ENCODE measurements around the gene DPF3.
"Not testable (repeated sequence)": the region's sequence is repeated elsewhere in the genome, so short reads cannot be mapped to it uniquely, and the experiment has no call there.

Gene DPF3

GRCh38 chr14:72880820-72881219 lies 13.1 kb downstream of the DPF3 start:
- DNase-seq (ENCODE audit: low spot score), result no peak

GRCh38 chr14:72880164-72880563 lies 13.7 kb downstream of the DPF3 start:
- no peak for DNase-seq (ENCODE audit: low spot score)

DNA sequence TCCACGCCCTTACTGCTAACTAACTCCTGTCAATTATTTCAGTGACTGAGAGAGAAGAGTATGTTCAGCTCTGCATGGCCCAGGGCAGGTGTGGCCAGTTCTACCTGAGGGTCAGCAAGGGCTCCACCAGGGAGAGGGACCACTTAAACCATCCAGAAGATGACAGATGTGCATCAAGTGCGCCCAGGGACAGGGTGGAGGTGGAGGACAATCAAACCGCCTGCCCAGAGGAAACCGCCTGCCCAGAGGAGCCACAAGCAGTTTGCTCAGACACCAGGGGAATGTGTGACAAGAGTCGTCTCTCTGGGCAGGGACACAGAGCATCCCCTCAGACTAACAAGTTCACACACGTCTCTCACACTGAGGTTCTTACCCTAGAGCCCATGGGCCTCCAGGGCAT lies 14.5 kb downstream of the DPF3 start:
- DNase-seq (ENCODE audit: low spot score), result no peak

DNA sequence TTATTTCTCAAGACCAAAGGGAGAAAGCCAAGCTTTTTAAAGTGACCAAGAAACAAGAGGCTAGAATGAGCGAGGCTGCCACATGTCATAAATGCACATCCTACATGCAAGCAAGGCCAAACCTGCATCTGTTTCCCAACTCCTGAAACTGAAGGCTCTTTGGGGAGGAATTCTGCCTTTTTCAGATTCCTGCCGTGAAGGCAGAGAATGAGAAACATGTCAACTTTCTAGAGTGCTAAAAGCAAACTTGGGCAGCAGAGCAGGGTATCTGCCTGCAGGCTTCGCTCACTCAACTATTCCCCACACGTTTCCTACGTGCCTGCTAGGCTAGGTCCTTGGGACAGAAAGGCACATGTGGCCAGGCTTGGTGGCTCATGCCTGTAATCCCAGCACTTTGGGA lies 15.2 kb downstream of the DPF3 start:
- no peak for DNase-seq (ENCODE audit: low spot score)

- no peak for DNase-seq (ENCODE audit: low spot score)
Observed at GRCh38 chr14:72876710-72877063, 17.2 kb downstream of the DPF3 start.

GRCh38 chr14:72876005-72876709 lies 17.7 kb downstream of the DPF3 start:
- DNase-seq (ENCODE audit: low spot score), result no peak

GRCh38 chr14:72870878-72871277 lies 23.0 kb downstream of the DPF3 start:
- not testable (repeated sequence) for DNase-seq (ENCODE audit: low spot score)

- no peak for DNase-seq (ENCODE audit: low spot score)
Observed at GRCh38 chr14:72869407-72870329, 24.2 kb downstream of the DPF3 start.

- no peak for DNase-seq (ENCODE audit: low spot score)
Observed at GRCh38 chr14:72868500-72868899, 25.4 kb downstream of the DPF3 start.

GRCh38 chr14:72864712-72865365 lies 29.1 kb downstream of the DPF3 start:
- no peak for DNase-seq (ENCODE audit: low spot score)

DNA sequence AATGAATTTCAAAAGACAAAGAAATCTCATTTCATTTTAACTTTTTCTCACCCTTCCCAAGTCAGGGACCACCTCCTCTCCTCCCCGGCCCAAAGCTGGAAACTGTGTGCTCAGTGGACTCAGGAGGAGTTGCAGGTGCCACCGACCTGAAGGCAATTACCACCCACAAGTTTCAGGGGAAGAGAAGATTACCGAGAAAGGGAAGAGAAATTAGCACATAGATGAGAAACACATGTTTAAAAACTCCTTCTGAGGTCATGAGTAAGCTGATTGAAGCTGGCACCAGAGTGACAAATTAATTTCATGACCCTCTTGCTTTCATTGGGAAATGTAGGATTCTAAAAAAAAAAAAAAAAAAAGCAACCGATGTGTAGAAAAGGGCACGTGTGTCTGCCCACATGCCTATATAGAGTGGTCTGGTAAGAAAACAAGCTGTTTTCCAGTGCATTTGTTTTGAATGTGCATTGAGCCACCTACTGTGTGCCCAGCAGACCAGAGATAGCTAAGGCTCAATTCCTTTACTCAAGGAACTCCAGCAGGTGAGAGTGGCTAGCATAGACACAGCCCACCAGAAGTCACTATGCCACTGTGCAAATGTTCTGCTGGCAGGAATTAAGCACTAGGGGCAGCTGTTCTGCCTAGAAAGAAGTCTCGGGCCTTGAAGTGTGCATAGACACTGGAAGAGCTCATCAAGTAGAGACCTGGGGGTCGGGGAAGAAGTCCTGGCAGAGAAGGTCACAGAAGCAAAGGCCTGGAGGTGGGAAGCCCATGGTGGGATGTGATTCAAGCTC lies 30.5 kb downstream of the DPF3 start:
- no peak for DNase-seq (ENCODE audit: low spot score)

DNA sequence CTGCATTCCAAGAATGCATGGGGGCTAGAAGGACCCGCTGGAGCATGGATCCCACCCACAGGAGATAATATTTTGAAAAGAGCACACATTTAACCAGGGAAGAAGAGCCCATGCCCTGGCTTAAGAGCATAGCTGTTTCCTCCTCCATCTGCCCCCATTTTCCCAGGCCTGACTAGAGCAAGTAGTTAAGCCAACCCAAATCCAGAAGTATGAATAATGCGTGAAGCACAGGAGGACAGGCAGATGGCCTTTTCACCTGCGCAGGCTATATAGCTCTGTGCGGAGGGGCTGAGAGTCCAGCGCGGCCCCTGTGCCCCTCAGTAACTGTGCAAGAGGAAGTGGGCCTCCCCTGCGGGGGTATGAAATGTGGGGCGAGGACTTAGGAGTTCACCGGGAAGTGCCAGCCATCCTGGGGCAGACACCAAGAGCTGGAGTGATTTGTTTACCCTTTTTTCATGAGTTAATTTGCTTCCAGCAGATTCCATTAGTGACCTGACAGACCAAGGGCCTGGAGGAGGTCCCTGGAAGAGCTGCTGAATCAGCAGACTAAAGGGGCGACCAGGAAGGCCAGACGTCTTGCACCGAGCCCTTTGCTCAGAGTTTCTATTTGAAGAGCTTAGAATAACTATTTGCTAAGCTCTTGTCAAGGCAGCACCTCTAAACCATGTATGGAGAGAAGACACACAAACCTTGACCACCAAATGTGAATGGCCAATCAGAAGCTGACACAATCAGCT lies 37.2 kb downstream of the DPF3 start:
- DNase-seq (ENCODE audit: low spot score), result no peak

GRCh38 chr14:72855913-72856312 lies 38.0 kb downstream of the DPF3 start:
- DNase-seq (ENCODE audit: low spot score), result peak; percentile 31

- DNase-seq (ENCODE audit: low spot score), result no peak
Observed at GRCh38 chr14:72852194-72852593, 41.7 kb downstream of the DPF3 start.

GRCh38 chr14:72851635-72852034 lies 42.3 kb downstream of the DPF3 start:
- DNase-seq (ENCODE audit: low spot score), result no peak

DNA sequence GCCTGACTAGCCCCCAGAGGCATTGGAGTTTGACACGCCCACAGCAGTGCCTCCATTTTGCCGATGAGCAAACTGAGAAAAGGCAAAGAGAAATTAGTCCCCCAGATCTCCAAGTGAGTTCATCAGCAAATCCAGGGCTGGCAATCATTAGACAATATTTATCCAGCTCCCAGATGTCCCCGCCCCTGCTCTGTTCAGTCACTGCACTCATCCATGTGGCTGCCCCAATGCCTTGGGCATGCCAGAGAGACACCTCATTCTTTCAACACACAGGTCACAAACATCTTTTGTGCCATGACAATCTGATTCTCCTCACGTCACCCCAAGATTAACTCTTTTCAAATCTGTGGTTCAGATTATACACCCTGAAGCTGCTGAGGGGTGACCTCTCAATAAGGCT lies 43.5 kb downstream of the DPF3 start:
- no peak for DNase-seq (ENCODE audit: low spot score)

GRCh38 chr14:72849222-72849621 lies 44.7 kb downstream of the DPF3 start:
- DNase-seq (ENCODE audit: low spot score), result no peak

DNA sequence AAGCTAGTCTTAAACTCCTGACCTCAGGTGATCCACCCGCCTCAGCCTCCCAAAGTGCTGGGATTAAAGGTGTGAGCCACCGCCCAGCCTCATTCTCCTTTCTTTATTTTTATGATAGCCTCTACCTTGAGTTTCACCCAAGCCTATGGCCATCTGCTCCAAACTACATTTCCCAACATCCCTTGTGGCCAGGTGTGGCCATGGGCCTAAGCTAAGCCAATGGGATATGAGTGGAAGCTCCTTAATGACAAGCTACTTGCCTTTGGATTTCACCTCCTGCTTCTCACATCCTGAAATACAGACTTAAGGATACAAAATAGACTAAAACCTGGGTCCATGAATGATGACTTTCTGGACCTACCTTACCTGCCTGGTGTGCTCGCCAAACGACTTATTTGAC lies 46.2 kb downstream of the DPF3 start:
- DNase-seq (ENCODE audit: low spot score), result no peak

DNA sequence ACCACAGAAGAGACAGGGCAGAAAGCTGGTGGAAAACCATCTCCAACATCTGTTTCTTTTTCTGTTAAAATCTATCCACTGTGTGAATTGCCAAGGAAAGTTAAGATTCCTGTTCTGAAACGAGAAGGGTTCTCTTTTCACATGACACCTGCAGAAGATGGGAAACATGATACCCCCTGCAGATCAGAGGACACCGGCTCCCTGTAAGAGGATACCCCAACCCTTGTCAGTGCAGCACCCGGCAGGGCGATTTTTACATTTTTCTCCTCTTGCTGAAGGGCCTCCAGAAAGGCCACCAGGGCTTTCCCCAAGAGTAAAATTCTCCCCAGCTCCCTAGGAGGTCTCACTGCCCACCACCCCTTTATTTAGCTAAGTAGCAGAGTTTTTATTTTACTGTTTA lies 48.2 kb downstream of the DPF3 start:
- no peak for DNase-seq (ENCODE audit: low spot score)

- no peak for DNase-seq (ENCODE audit: low spot score)
Observed at GRCh38 chr14:72845196-72845595, 48.7 kb downstream of the DPF3 start.

DNA sequence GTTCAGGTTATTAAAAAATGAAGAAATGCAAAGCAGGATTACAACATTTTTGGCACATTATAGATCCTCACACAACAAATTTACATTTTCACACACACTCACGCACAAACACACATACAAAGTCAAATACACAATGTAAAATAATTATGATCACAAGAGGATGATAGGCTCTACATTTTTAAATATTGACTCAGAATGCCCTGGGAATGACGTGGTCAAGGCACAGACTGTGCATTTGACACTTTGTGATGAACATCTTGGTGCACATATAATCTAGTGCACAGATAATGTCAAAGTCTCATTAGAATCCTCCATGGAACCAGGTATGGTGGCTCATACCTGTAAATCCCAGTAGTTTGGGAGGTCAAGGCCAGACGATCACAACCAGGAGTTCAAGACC lies 49.4 kb downstream of the DPF3 start:
- no peak for DNase-seq (ENCODE audit: low spot score)
